HL-60 (cell line): ENCODE results near the gene COPS6.

Source experiments
- DNase-seq, 2 experiments: peaks; one replicate each; pipeline ENCODE4 v3.0.0-alpha.2; 2010 to 2020; ENCODE audit warnings: low read depth in 1 of 2, low spot score in 1 of 2
- H3K27ac ChIP-seq: fragments of 250-450 bp; sonication (Bioruptor Pico); replicated peaks from 2 replicates; pipeline ENCODE4 v1.5.1; 2020; ENCODE audit warnings: mild to moderate bottlenecking, moderate library complexity
- H3K27me3 ChIP-seq: fragments of 250-450 bp; sonication (Bioruptor Pico); 2 replicates; pipeline ENCODE4 v1.5.1; 2021; ENCODE audit warnings: mild to moderate bottlenecking, moderate library complexity; ENCODE audit not compliant: insufficient read depth, poor library complexity, severe bottlenecking
- H3K4me3 ChIP-seq: replicated peaks from 2 replicates; pipeline ENCODE4 v1.5.1; 2011; ENCODE audit warnings: mild to moderate bottlenecking, control low read depth, low read length; ENCODE audit not compliant: insufficient read depth
- GABPA ChIP-seq: IDR thresholded peaks from 2 replicates; pipeline ENCODE4 v1.6.1; 2012; ENCODE audit warnings: low read depth
- POLR2AphosphoS5 ChIP-seq: IDR thresholded peaks from 2 replicates; pipeline ENCODE4 v1.6.1; 2012; ENCODE audit warnings: low read depth
- REST ChIP-seq: IDR thresholded peaks from 2 replicates; pipeline ENCODE4 v1.6.1; 2012; ENCODE audit warnings: low read depth; ENCODE audit not compliant: insufficient replicate concordance
- SPI1 ChIP-seq: IDR thresholded peaks from 2 replicates; pipeline ENCODE4 v1.6.1; 2012; ENCODE audit warnings: low read depth, mild to moderate bottlenecking, borderline replicate concordance
- TF ChIP-seq, protein P1 (sequence below): IDR thresholded peaks from one replicate; pipeline ENCODE4 v1.5.1; 2011; ENCODE audit warnings: low read length, control low read depth, inconsistent platforms; ENCODE audit not compliant: insufficient read depth

Gene COPS6

DNA sequence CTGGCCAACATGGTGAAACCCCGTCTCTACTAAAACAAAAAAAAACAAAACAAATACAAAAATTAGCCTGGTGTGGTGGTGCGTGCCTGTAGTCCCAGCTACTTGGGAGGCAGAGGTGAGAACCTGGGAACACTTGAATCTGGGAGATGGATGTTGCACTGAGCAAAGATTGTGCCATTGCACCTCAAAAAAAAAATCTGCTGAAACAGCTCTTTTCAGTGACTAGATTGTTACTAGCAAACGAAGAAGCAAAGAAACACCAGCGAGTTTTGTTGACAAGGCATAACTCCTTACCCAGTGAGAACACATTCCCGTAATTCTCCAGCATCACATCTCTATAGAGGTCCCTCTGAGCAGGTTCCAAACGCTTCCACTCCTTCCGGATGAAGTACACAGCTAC lies 13.9 kb upstream of the COPS6 start:
- no peaks in the 10 kb centered on the region for H3K27me3 ChIP-seq
- no peak overlapping the region for H3K4me3 ChIP-seq
- TF ChIP-seq GABPA (no peak), SPI1 (no peak), POLR2AphosphoS5 (no peak), REST (no peak)
- TF ChIP-seq, protein P1, sequence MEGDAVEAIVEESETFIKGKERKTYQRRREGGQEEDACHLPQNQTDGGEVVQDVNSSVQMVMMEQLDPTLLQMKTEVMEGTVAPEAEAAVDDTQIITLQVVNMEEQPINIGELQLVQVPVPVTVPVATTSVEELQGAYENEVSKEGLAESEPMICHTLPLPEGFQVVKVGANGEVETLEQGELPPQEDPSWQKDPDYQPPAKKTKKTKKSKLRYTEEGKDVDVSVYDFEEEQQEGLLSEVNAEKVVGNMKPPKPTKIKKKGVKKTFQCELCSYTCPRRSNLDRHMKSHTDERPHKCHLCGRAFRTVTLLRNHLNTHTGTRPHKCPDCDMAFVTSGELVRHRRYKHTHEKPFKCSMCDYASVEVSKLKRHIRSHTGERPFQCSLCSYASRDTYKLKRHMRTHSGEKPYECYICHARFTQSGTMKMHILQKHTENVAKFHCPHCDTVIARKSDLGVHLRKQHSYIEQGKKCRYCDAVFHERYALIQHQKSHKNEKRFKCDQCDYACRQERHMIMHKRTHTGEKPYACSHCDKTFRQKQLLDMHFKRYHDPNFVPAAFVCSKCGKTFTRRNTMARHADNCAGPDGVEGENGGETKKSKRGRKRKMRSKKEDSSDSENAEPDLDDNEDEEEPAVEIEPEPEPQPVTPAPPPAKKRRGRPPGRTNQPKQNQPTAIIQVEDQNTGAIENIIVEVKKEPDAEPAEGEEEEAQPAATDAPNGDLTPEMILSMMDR: no peak
- no peak for DNase-seq
- H3K27ac ChIP-seq: no peak overlapping the region

DNA sequence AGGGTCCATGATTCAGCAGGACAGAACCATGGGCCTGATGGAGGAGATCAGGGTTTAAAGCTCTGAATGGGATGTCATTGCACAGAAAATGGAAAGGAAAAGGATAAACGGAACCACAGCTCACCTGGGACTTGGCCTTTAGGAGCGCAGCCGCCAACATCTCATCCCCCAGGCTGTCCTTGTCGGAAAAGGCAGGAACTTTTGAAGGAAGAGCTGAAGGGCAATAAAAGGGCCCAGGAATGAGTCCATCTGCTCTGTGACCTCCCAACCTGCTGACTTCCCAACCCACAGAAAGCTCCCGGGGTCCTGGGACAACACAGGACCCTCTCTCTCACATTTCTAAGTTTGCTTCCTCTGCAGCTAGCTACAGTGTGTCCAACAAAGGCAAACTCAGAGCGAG lies 13.4 kb upstream of the COPS6 start:
- Histone ChIP-seq H3K27me3 (no peaks in the 10 kb centered on the region), H3K27ac (no peak overlapping the region), H3K4me3 (no peak overlapping the region)
- no peak for DNase-seq
- TF ChIP-seq, protein P1: no peak
- TF ChIP-seq GABPA (no peak), REST (no peak), POLR2AphosphoS5 (no peak), SPI1 (no peak)

- no peaks in the 10 kb centered on the region for H3K27me3 ChIP-seq
- no peak for DNase-seq
- TF ChIP-seq SPI1 (no peak), POLR2AphosphoS5 (no peak), GABPA (no peak), REST (no peak)
- TF ChIP-seq, protein P1: no peak
- no peak overlapping the region for H3K27ac ChIP-seq
- no peak overlapping the region for H3K4me3 ChIP-seq
Observed at GRCh38 chr7:100077205-100077604, 11.6 kb upstream of the COPS6 start.
